ENCODE measurements around the gene PNLDC1.

- TF ChIP-seq CTCF (IDR thresholded peaks at IDR 0.05) (no peak), POLR2A (IDR thresholded peaks at IDR 0.05) (no peak)
Observed at GRCh38 chr6:159759645-159760044, 40.4 kb upstream of the PNLDC1 start.
